Jurkat, Clone E6-1 (cell line): ENCODE results near the gene SMAP1.

ENCODE experiments used
- DNase-seq: peaks from one replicate; pipeline ENCODE4 v3.0.0-alpha.2; 2011; ENCODE audit warnings: low read depth, low spot score
- H3K4me3 ChIP-seq: 2 replicates; pipeline ENCODE4 v1.5.1; 2011; ENCODE audit warnings: mild to moderate bottlenecking, low read length, control low read depth, moderate library complexity

The SMAP1 gene

GRCh38 chr6:70863343-70863742 is 195.7 kb downstream of the SMAP1 start:
- no peak for DNase-seq

GRCh38 chr6:70864401-70864800 is 196.7 kb downstream of the SMAP1 start:
- no peak for DNase-seq
- no peak overlapping the region for H3K4me3 ChIP-seq

More at GRCh38 chr6:70863343-70863742, 195.7 kb downstream of the SMAP1 start:
- no peak overlapping the region for H3K4me3 ChIP-seq

- H3K4me3 ChIP-seq = no peak overlapping the region
- no peak for DNase-seq
These were observed 204.8 kb downstream of the SMAP1 start for GRCh38 chr6:70872469-70872868.

DNA sequence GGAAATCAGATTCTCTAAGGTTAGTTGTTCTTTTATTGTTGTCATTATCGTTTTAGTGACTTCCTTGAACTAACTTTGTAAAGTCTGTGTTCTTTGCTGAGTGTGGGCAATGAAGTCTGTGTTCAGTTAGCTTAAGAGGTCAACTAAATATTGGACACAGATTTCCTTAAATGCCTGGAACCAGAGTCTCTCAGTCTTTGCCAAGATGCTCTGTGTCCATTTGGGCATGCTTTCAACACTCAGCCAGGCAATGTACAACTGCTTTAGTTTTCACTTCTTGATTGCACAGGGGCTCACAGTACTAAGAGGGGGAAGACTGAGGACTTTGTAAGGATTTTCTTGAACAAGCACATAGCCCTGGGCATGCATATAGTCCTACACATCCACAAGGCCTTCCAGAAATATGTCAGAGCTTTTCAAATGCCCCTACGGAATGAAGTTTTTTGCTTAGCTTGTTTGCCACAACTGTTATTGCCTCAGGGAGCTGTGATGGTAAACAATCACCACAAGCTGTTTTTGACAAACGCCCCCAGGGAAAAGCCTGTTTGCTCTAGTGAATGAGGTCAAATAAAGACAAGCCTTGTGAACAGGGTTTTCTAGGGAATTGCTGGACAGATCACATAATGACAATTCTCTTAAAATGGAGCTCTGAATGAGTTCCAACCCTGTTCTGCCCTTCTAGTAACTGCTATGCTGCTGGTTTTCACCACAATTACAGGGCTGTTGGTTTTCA is 206.7 kb downstream of the SMAP1 start:
- H3K4me3 ChIP-seq = no peak overlapping the region
- DNase-seq = no peak

DNA sequence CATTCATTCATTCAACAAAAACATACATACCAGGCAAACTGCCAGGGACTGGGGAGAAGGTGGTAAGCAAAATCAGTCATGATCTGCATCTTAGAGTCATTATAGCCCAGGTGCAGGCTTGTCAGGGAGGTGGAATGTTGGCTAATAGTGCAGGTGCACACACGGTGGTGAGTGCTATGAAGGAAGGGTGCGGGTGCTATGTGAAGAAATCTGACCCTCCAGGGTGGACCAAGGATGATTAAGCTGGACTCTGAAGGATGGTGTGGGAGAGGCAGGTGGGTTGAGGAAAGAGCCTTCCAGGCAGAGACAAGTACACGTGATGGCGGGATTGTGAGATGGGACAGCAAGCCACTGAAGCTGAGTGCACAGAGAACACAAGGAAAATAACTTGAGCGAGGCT is 211.8 kb downstream of the SMAP1 start:
- DNase-seq = no peak
- no peak overlapping the region for H3K4me3 ChIP-seq

DNA sequence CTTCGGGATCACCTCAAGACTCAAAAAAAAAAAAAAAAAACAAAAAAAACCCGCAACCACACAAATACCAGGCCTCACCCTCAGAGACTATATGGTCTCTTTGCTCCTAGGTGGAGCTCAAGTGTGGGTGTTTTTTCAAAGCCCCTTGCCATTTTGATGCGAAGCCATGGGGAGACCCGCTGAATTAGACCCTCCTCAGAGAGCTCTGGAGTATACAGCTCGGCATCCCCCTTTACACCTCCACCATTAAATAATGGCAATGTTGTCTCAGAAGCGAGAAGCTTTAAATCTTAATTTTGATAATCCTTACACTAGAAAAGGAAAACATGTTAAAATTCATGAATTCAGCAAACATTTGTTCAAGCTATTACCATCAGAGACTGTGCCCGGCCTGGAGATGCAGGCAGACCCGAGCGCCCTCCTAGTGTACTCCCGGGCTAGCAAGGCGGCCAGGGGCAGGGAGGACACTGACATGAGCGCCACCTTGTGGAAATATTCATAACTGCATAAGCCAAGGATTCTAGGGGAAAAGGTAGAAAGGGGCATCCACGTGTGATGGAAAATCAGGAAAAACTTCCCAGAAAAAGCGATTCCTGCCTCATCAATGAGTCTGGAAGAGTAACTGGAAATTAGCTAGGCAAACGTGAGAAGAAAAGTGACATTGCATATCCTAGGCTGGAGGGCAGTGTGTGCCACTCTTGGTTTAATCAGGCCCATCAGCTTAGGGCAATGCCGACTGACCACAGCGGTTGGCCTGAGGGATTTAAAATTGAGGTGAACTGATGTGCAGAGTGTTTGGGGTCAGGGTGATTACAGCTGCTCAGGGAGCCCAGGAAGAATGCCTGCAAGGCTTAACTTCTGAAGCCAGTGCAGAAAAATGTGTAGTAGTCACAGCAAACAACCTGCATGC is 216.6 kb downstream of the SMAP1 start:
- H3K4me3 ChIP-seq = no peak overlapping the region
- peak; percentile 24 for DNase-seq

DNA sequence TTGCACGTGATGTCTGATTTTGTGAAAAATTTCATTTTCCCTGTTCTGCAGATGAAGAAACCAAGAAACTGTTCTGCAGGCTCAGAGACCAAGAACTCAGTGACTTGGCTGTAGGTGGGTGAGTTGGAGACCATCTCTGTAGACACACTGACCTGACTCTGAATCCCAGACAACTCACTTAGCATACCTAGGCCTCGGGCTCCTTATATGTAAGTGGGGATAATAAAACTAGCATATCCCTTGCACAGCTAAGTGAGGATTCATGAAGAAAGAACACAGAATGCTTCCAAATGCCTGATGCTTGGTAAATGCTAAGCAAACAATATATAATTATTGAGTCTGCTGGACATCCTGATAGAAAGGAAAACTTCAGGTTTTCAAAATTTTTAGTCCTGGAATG is 218.4 kb downstream of the SMAP1 start:
- DNase-seq = no peak
- no peak overlapping the region for H3K4me3 ChIP-seq

- DNase-seq = no peak
- H3K4me3 ChIP-seq = no peak overlapping the region
These were observed 219.0 kb downstream of the SMAP1 start for GRCh38 chr6:70886661-70887060.

DNA sequence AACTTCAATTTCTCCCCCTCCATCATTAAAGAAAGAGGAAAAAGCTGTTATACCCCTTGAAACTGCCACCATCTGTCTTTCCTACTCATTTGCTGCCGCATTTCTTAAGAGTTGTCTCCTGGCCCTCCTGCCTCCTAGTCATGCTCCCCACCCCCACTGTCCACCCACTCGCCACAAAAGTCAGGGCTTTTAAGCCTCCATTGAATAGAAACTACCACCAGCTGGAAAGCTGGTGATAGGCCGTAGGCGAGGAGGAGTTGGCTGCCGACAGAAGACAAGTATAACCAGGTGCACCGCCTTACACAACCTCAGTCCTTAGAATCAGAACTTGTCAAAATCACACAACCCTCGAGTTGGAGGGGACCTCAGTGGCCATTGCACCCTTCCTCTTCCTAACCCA is 221.6 kb downstream of the SMAP1 start:
- DNase-seq = no peak
- no peak overlapping the region for H3K4me3 ChIP-seq

DNA sequence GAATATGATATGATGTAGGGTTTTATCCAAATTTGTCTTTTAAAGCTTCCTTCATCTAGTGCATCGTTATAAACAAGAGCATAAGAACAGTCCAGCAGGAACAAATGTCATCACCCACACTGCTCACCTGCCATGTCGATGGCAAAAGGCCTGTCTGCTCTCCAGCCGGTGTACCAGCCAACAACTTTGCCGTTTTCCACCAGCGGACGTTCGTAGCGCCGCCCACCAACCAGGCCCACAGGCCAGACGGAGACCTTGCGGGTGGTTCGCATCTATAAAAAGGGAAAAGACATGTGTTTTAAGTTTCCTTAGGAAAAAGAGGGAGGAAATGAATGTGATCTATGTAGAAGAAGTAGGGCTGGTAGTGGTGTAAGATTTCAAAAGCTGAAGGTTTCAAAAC is 226.3 kb downstream of the SMAP1 start:
- H3K4me3 ChIP-seq = no peak overlapping the region
- DNase-seq = no peak

DNA sequence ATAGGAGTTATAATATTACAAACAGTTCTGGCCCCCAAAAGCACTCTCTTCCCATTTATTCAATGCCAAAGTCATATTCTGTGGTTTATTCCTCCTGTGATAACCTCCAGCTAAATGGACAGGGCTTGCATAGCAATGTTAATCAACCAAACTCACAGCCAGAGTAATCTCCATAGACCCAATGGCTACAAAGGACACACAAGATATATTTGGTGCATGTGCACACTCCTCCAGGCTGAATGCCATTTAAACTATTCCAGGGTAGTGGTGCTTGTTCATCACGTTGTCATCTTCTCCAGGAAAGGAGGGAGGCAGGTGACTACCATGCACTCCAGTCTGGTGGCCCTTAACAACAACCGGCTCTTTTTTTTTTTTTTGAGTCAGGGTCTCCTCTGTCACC is 232.4 kb downstream of the SMAP1 start:
- DNase-seq = no peak
- no peak overlapping the region for H3K4me3 ChIP-seq

- peak; percentile 7 for DNase-seq
- H3K4me3 ChIP-seq = no peak overlapping the region
These were observed 233.6 kb downstream of the SMAP1 start for GRCh38 chr6:70901324-70901723.

- DNase-seq = no peak
- no peak overlapping the region for H3K4me3 ChIP-seq
These were observed 236.2 kb downstream of the SMAP1 start for GRCh38 chr6:70903665-70904452.

GRCh38 chr6:70905742-70906141 is 238.1 kb downstream of the SMAP1 start:
- no peak for DNase-seq
- H3K4me3 ChIP-seq = no peak overlapping the region
